Chondrocyte (in vitro differentiated cells): ENCODE data around the gene JAKMIP3. TPM values are rescaled to one million over a fixed set of nuclear protein-coding genes. Genes with fewer than 3 reads are reported as not detected.

ENCODE experiments used
- DNase-seq: peaks from one replicate; pipeline ENCODE4 v3.0.0; 2021; ENCODE audit warnings: mixed read lengths, low spot score
- H3K27ac Mint-ChIP-seq: one replicate; pipeline ENCODE4 v1.8.0; 2021; ENCODE audit warnings: mild to moderate bottlenecking, moderate library complexity, mixed read lengths; ENCODE audit not compliant: unreplicated experiment
- H3K27me3 Mint-ChIP-seq: 2 replicates; pipeline ENCODE4 v1.8.0; 2021; ENCODE audit warnings: low read depth, mixed read lengths
- H3K36me3 Mint-ChIP-seq: 2 replicates; pipeline ENCODE4 v1.8.0; 2021; ENCODE audit warnings: low read depth, mixed read lengths
- H3K4me1 Mint-ChIP-seq: 2 replicates; pipeline ENCODE4 v1.8.0; 2021; ENCODE audit warnings: low read depth, mild to moderate bottlenecking, mixed read lengths
- H3K4me3 Mint-ChIP-seq: one replicate; pipeline ENCODE4 v1.8.0; 2021; ENCODE audit warnings: mild to moderate bottlenecking, moderate library complexity, mixed read lengths; ENCODE audit not compliant: unreplicated experiment
- H3K9me3 Mint-ChIP-seq: 2 replicates; pipeline ENCODE4 v1.8.0; 2021; ENCODE audit warnings: low read depth, mixed read lengths
- total RNA-seq: library from RNA; stranded (reverse); gene quantifications from 3 replicates; pipeline ENCODE4 v1.2.1, GENCODE V29; 2021
- TF ChIP-seq, protein P1 (sequence below): fragments of 200-600 bp; sonication (generic); IDR thresholded peaks from 2 replicates; pipeline ENCODE4 v1.5.0; 2021; ENCODE audit warnings: antibody characterized with exemption, mild to moderate bottlenecking, moderate library complexity

The JAKMIP3 gene
- total RNA-seq, 1 donor from 2014 or later, result 0.67 TPM

DNA sequence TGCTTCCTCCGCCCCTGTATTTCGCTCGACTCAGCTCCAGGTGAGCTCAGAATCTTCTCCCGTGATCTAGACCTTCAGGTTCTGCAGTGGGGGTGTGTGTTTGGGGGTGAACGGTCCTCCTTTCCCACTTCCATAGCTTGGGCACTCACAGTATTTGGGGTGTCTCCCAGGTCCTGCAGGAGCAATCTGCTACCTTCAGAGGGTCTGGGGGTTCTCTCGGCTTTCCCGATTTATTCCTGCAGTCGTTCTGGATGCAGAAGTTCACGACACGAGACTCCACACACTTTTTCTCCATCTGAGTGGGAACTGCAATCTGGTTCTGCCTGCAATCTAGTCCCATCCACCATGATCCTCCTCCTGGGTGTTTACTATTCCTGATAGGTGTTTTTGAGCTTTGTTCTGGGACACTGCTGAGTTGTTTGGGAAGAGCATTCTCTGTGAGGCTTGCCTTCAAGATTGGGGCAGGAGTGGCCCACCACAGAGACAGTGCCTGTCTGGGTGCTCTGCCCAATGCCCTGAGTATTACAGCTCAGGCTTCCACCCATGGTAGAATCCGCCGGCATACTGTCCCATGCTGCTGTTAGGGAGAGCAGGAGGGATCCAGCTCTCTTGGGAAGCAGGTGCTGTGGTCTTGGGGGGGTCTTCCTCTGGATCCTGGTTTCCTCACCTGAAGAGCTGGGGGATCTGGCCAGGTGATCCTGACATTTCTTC, 29.8 kb downstream of the JAKMIP3 start:
- TF ChIP-seq, protein P1, sequence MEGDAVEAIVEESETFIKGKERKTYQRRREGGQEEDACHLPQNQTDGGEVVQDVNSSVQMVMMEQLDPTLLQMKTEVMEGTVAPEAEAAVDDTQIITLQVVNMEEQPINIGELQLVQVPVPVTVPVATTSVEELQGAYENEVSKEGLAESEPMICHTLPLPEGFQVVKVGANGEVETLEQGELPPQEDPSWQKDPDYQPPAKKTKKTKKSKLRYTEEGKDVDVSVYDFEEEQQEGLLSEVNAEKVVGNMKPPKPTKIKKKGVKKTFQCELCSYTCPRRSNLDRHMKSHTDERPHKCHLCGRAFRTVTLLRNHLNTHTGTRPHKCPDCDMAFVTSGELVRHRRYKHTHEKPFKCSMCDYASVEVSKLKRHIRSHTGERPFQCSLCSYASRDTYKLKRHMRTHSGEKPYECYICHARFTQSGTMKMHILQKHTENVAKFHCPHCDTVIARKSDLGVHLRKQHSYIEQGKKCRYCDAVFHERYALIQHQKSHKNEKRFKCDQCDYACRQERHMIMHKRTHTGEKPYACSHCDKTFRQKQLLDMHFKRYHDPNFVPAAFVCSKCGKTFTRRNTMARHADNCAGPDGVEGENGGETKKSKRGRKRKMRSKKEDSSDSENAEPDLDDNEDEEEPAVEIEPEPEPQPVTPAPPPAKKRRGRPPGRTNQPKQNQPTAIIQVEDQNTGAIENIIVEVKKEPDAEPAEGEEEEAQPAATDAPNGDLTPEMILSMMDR, result no peak
- H3K4me3 Mint-ChIP-seq, result no peak overlapping the region
- H3K4me1 Mint-ChIP-seq, result peaks cover 6% of the 10 kb centered on the region
- H3K36me3 Mint-ChIP-seq, result no peaks in the 10 kb centered on the region
- peaks cover 27% of the 10 kb centered on the region for H3K27me3 Mint-ChIP-seq
- peaks cover 14% of the 10 kb centered on the region for H3K9me3 Mint-ChIP-seq
- DNase-seq, result no peak
- no peak overlapping the region for H3K27ac Mint-ChIP-seq

DNA sequence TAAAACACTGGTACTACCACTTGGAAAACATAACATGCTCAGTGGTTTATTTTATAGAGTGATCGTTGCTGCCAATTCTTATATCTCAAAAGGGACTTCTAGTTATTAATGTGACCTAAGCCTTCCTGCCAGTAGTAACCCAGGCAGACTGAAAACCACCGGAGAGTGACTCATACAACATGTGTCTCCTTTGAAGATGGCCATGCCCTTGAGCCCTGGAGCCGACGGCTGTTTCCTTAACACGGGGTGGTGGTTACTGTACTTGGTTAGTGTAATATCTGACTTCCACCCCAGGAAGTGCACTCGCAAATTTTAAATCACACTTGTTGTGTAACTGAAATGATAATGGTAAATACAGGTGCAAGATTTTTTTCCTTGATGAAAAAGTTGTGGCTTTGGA, 30.5 kb downstream of the JAKMIP3 start:
- no peak overlapping the region for H3K27ac Mint-ChIP-seq
- H3K4me1 Mint-ChIP-seq, result peaks cover 6% of the 10 kb centered on the region
- no peaks in the 10 kb centered on the region for H3K36me3 Mint-ChIP-seq
- H3K9me3 Mint-ChIP-seq, result peaks cover 10% of the 10 kb centered on the region
- TF ChIP-seq, protein P1, result no peak
- no peak overlapping the region for H3K4me3 Mint-ChIP-seq
- peaks cover 20% of the 10 kb centered on the region for H3K27me3 Mint-ChIP-seq
- DNase-seq, result no peak

DNA sequence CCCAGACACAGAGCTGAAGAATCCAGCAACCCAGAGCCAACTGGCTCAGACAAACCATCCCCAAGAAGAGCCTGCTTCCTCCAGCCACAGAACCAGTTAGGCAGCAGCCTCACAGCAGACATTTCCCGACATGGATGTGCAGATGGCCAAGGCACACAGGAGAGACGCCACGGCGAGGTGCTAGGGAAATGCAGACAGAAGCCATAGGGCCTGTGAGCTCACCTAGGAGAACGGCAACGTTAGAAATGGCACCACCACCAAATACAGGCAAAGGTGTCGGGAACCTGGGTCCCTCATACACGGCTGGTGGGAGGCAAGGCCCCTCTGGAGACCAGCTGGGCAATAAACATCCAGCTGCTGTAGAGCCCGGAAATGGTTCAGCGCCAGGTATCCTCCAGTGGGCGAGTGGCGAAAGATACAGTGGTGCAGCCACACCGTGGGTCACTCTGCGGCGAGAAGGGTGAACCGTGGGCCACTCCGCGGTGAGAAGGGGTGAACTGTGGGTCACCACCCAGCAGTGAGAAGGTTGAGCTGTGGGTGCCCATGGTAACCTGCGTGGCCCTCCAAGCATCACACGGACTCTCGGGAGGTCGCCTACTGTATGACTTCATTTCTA, 31.2 kb downstream of the JAKMIP3 start:
- TF ChIP-seq, protein P1, result no peak
- peaks cover 10% of the 10 kb centered on the region for H3K9me3 Mint-ChIP-seq
- H3K36me3 Mint-ChIP-seq, result no peaks in the 10 kb centered on the region
- peaks cover 22% of the 10 kb centered on the region for H3K27me3 Mint-ChIP-seq
- no peak overlapping the region for H3K4me3 Mint-ChIP-seq
- peaks cover 6% of the 10 kb centered on the region for H3K4me1 Mint-ChIP-seq
- no peak overlapping the region for H3K27ac Mint-ChIP-seq
- no peak for DNase-seq

DNA sequence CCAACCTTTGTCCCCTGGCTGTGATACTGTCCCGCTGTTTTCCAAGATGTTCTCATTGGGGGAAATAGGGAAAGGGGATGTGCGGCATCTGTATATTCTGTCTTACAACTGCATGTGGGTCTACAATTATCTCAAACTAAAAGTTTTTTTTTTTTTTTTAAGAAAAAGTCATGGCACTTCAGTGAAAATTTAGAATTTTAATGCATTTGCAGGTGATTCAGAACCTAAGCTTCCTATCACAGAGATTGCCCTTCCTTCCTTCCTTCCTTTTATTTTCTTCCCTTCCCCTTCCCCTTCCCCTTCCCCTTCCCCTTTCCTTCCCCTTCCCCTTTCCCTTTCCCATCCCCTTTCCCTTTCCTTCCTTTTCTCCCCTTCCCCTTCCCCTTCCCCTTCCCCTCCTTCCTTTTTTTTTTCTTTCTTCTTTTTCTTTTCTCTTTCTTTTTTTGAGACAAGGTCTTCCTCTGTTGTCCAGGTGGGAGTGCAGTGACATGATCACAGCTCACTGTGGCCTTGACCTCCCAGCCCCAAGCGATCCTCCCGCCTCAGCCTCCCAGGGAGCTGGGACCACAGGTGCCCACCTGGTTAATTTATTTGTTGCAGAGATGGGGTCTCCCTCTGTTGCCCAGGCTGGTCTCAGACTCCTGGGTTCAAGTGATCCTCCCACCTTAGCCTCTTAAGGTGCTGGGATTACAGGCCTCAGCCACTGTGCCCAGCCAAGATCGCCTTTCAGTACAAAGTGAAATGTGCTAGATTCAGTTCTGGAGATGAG, 32.0 kb downstream of the JAKMIP3 start:
- peaks cover 6% of the 10 kb centered on the region for H3K4me1 Mint-ChIP-seq
- no peak overlapping the region for H3K27ac Mint-ChIP-seq
- H3K4me3 Mint-ChIP-seq, result no peak overlapping the region
- peaks cover 10% of the 10 kb centered on the region for H3K9me3 Mint-ChIP-seq
- no peak for DNase-seq
- H3K36me3 Mint-ChIP-seq, result no peaks in the 10 kb centered on the region
- peaks cover 17% of the 10 kb centered on the region for H3K27me3 Mint-ChIP-seq
- TF ChIP-seq, protein P1, result no peak
